Endodermal cell (in vitro differentiated cells): Measurements from ENCODE around the gene TMEM120B. TPM values are rescaled to one million over a fixed set of nuclear protein-coding genes. Genes with fewer than 3 reads are reported as not detected.

ENCODE experiments used
- DNase-seq: peaks from one replicate; pipeline ENCODE4 v3.0.0-alpha.2; 2017
- H3K27ac ChIP-seq: 2 replicates; pipeline ENCODE4 v1.5.1; 2013; ENCODE audit warnings: mild to moderate bottlenecking, low read depth, low read length, moderate library complexity
- H3K27me3 ChIP-seq: 2 replicates; pipeline ENCODE4 v1.6.1; 2013; ENCODE audit warnings: mild to moderate bottlenecking, low read length, moderate library complexity; ENCODE audit not compliant: insufficient read depth, control insufficient read depth, poor library complexity, severe bottlenecking
- H3K36me3 ChIP-seq: 2 replicates; pipeline ENCODE4 v1.7.0; 2013; ENCODE audit warnings: mild to moderate bottlenecking, low read length, moderate library complexity; ENCODE audit not compliant: control insufficient read depth, insufficient read depth
- H3K4me1 ChIP-seq: one replicate; pipeline ENCODE4 v1.7.0; 2013; ENCODE audit warnings: low read length; ENCODE audit not compliant: control insufficient read depth, insufficient read depth
- H3K4me3 ChIP-seq: 2 replicates; pipeline ENCODE4 v1.5.1; 2013; ENCODE audit warnings: mild to moderate bottlenecking, low read length, moderate library complexity
- H3K9ac ChIP-seq: 2 replicates; pipeline ENCODE4 v1.6.1; 2013; ENCODE audit warnings: mild to moderate bottlenecking, low read length, moderate library complexity; ENCODE audit not compliant: poor library complexity, severe bottlenecking; ENCODE audit errors: extremely low read depth
- H3K9me3 ChIP-seq: 2 replicates; pipeline ENCODE4 v1.6.1; 2013; ENCODE audit warnings: mild to moderate bottlenecking, low read length, moderate library complexity; ENCODE audit not compliant: control insufficient read depth
- H3K27ac Mint-ChIP-seq: 2 replicates; pipeline ENCODE4 v1.8.0; 2020; ENCODE audit warnings: mixed read lengths
- H3K27me3 Mint-ChIP-seq: 2 replicates; pipeline ENCODE4 v1.8.0; 2021; ENCODE audit warnings: mild to moderate bottlenecking, mixed read lengths; ENCODE audit not compliant: insufficient read depth
- H3K36me3 Mint-ChIP-seq: 2 replicates; pipeline ENCODE4 v1.8.0; 2020; ENCODE audit warnings: low read depth, mixed read lengths
- H3K4me1 Mint-ChIP-seq: 2 replicates; pipeline ENCODE4 v1.8.0; 2020; ENCODE audit warnings: mixed read lengths
- H3K4me3 Mint-ChIP-seq: 2 replicates; pipeline ENCODE4 v1.8.0; 2020; ENCODE audit warnings: mild to moderate bottlenecking, moderate library complexity, mixed read lengths
- H3K9me3 Mint-ChIP-seq: 2 replicates; pipeline ENCODE4 v1.8.0; 2020; ENCODE audit warnings: mild to moderate bottlenecking, mixed read lengths
- CTCF ChIP-seq: fragments of 200-600 bp; sonication (generic); conservative IDR thresholded peaks from 2 replicates; pipeline ENCODE4 v1.5.0; 2021; ENCODE audit warnings: antibody characterized with exemption, mild to moderate bottlenecking
- WGBS, 2 experiments: methylation state at CpG; one replicate each; pipeline versions ENCODE4 v1.1.5 to v1.1.7; 2013; ENCODE audit warnings: missing lambda C conversion rate in 2 of 2, mixed read lengths in 1 of 2; ENCODE audit not compliant: insufficient coverage in 1 of 2, insufficient read length in 1 of 2; 5-methylcytosine and 5-hydroxymethylcytosine counted together
- total RNA-seq, 2 donors: library from RNA; stranded (reverse); fragmentation: NEBNext Ultra II Directional in 1 of 2; extraction: Animal tissue kit (Norgen Biotek cat#: 25700) in 1 of 2; gene quantifications; 2 replicates in 1 of 2; 3 replicates in 1 of 2; pipeline ENCODE4 v1.2.1, GENCODE V29; 2021

TMEM120B gene
- total RNA-seq, 2 donors from 2014 or later: 21.8 to 25.3 TPM

- no peak overlapping the region for H3K4me3 ChIP-seq
Measured at GRCh38 chr12:121780429-121780828, 67.9 kb downstream of the TMEM120B start.

GRCh38 chr12:121781484-121781997, 69.0 kb downstream of the TMEM120B start:
- Mint-ChIP-seq H3K4me3 (no peak overlapping the region), H3K27ac (no peak overlapping the region), H3K9me3 (no peaks in the 10 kb centered on the region), H3K27me3 (no peaks in the 10 kb centered on the region), H3K36me3 (peaks cover 28% of the 10 kb centered on the region), H3K4me1 (peaks cover 11% of the 10 kb centered on the region)
- H3K36me3 ChIP-seq: peaks cover 27% of the 10 kb centered on the region
- no peak overlapping the region for H3K9ac ChIP-seq
- DNase-seq: peak; percentile 56
- H3K4me1 ChIP-seq: peaks cover 7% of the 10 kb centered on the region
- 63 to 83% methylated on average over 3 to 10 of the region's 12 CpGs for WGBS, 2 experiments
- H3K4me3 ChIP-seq: no peak overlapping the region
- no peaks in the 10 kb centered on the region for H3K27me3 ChIP-seq
- H3K27ac ChIP-seq: no peak overlapping the region
- TF ChIP-seq CTCF: no peak
- no peaks in the 10 kb centered on the region for H3K9me3 ChIP-seq

More at GRCh38 chr12:121780429-121780828, 67.9 kb downstream of the TMEM120B start:
- no peak for DNase-seq
- TF ChIP-seq CTCF: no peak
- H3K27ac ChIP-seq: no peak overlapping the region
- Mint-ChIP-seq H3K36me3 (peaks cover 23% of the 10 kb centered on the region), H3K4me3 (no peak overlapping the region), H3K9me3 (no peaks in the 10 kb centered on the region), H3K27ac (no peak overlapping the region), H3K4me1 (peaks cover 11% of the 10 kb centered on the region), H3K27me3 (no peaks in the 10 kb centered on the region)
- H3K9me3 ChIP-seq: no peaks in the 10 kb centered on the region
- peaks cover 10% of the 10 kb centered on the region for H3K4me1 ChIP-seq
- H3K36me3 ChIP-seq: peaks cover 31% of the 10 kb centered on the region
- no peak overlapping the region for H3K9ac ChIP-seq
- WGBS, 2 experiments: 91 to 96% methylated on average over 8 to 11 of the region's 11 CpGs
- no peaks in the 10 kb centered on the region for H3K27me3 ChIP-seq

GRCh38 chr12:121781998-121782979, 69.7 kb downstream of the TMEM120B start:
- no peak for TF ChIP-seq CTCF
- no peak overlapping the region for H3K4me3 ChIP-seq
- DNase-seq: peak; percentile 49
- no peak overlapping the region for H3K9ac ChIP-seq
- no peaks in the 10 kb centered on the region for H3K9me3 ChIP-seq
- 61 to 78% methylated on average over 9 to 13 of the region's 14 CpGs for WGBS, 2 experiments
- H3K36me3 ChIP-seq: peaks cover 25% of the 10 kb centered on the region
- Mint-ChIP-seq H3K27me3 (no peaks in the 10 kb centered on the region), H3K4me3 (no peak overlapping the region), H3K4me1 (peaks cover 11% of the 10 kb centered on the region), H3K9me3 (no peaks in the 10 kb centered on the region), H3K36me3 (peaks cover 31% of the 10 kb centered on the region), H3K27ac (peak overlapping the region; percentile 67)
- peaks cover 7% of the 10 kb centered on the region for H3K4me1 ChIP-seq
- no peak overlapping the region for H3K27ac ChIP-seq
- no peaks in the 10 kb centered on the region for H3K27me3 ChIP-seq
